Common myeloid progenitor, CD34-positive (primary cell): Measurements from ENCODE around the gene FAM135A.
"Not testable (repeated sequence)": the region's sequence is repeated elsewhere in the genome, so short reads cannot be mapped to it uniquely, and the experiment has no call there.

Experiments used
- CTCF ChIA-PET: fragments of 350-600 bp; sonication (Branson Sonifier 250); formaldehyde crosslinking; loops from one replicate; lab custom pipeline; 2021; ENCODE audit warnings: antibody characterized with exemption; lab: Charles Lee
- POLR2A ChIA-PET: fragments of 350-600 bp; sonication (Branson Sonifier 250); formaldehyde crosslinking; loops from one replicate; lab custom pipeline; 2021; ENCODE audit warnings: antibody characterized with exemption; lab: Charles Lee
- DNase-seq, 3 donors: peaks; one replicate each; pipeline versions ENCODE4 v3.0.0 to v3.0.0-alpha.2; 2013
- H3K27ac ChIP-seq, 2 experiments: 1 replicate in 1 of 2; 2 replicates in 1 of 2; pipeline ENCODE4 v1.7.0; 2013; ENCODE audit warnings: inconsistent platforms in 2 of 2, low read length in 2 of 2, mild to moderate bottlenecking in 2 of 2, low read depth in 1 of 2, moderate library complexity in 1 of 2; ENCODE audit not compliant: severe bottlenecking in 2 of 2, insufficient read depth in 1 of 2, poor library complexity in 1 of 2
- H3K27me3 ChIP-seq, 5 experiments: replicated peaks in 2 of 5; 1 replicate in 3 of 5; 2 replicates in 2 of 5; pipeline versions ENCODE4 v1.6.1 to v1.7.0; 2013; ENCODE audit warnings: low read length in 4 of 5, mild to moderate bottlenecking in 2 of 5, moderate library complexity in 2 of 5, inconsistent platforms in 1 of 5; ENCODE audit not compliant: insufficient read depth in 5 of 5, control insufficient read depth in 4 of 5
- H3K36me3 ChIP-seq, 4 experiments: 1 replicate in 2 of 4; 2 replicates in 2 of 4; pipeline versions ENCODE4 v1.6.1 to v1.7.0; 2013; ENCODE audit warnings: low read length in 3 of 4, control low read depth in 1 of 4, mild to moderate bottlenecking in 1 of 4; ENCODE audit not compliant: control insufficient read depth in 4 of 4, insufficient read depth in 4 of 4
- H3K4me1 ChIP-seq, 4 experiments: 1 replicate in 3 of 4; 2 replicates in 1 of 4; pipeline versions ENCODE4 v1.6.1 to v1.7.1; 2013; ENCODE audit warnings: low read length in 3 of 4, mild to moderate bottlenecking in 3 of 4, control low read depth in 1 of 4, inconsistent platforms in 1 of 4, moderate library complexity in 1 of 4; ENCODE audit not compliant: control insufficient read depth in 4 of 4, insufficient read depth in 4 of 4; ENCODE audit errors: control extremely low read depth in 1 of 4
- H3K4me3 ChIP-seq, 7 experiments: 1 replicate in 4 of 7; 2 replicates in 3 of 7; pipeline versions ENCODE4 v1.5.1 to v1.7.0; 2013; ENCODE audit warnings: mild to moderate bottlenecking in 7 of 7, low read length in 6 of 7, moderate library complexity in 6 of 7, inconsistent platforms in 2 of 7, low read depth in 2 of 7, control low read depth in 1 of 7; ENCODE audit not compliant: insufficient read depth in 4 of 7, control insufficient read depth in 1 of 7; ENCODE audit errors: extremely low read depth in 1 of 7
- H3K9me3 ChIP-seq, 5 experiments: 1 replicate in 4 of 5; 2 replicates in 1 of 5; pipeline versions ENCODE4 v1.6.1 to v1.7.1; 2013; ENCODE audit warnings: low read length in 4 of 5, mild to moderate bottlenecking in 2 of 5, inconsistent platforms in 1 of 5, low read depth in 1 of 5, moderate library complexity in 1 of 5; ENCODE audit not compliant: control insufficient read depth in 4 of 5, insufficient read depth in 2 of 5; ENCODE audit errors: control extremely low read depth in 1 of 5
- WGBS: methylation state at CpG from one replicate; pipeline ENCODE4 v1.1.5; 2013; ENCODE audit not compliant: insufficient coverage; 5-methylcytosine and 5-hydroxymethylcytosine counted together

Gene FAM135A

DNA sequence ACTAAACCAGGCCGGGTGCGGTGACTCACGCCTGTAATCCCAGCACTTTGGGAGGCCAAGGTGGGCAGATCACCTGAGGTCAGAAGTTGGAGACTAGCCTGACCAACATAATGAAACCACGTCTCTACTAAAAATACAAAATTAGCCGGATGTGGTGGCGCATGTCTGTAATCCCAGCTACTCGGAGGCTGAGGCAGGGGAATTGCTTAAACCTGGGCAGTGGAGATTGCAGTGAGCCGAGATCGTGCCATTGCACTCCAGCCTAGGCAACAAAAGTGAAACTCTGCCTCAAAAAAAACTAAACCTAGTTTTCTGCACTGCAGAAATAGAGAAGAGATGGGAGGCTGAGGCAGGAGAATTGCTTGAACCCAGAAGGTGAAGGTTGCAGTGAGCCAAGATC, 73.3 kb downstream of the FAM135A start:
- DNase-seq, CTCF ChIA-PET, H3K27me3 ChIP-seq, H3K4me1 ChIP-seq, H3K9me3 ChIP-seq, H3K4me3 ChIP-seq, H3K27ac ChIP-seq, POLR2A ChIA-PET: not testable (repeated sequence)
- WGBS, result 100% methylated on average over 9 of the region's 9 CpGs
- H3K36me3 ChIP-seq, result peaks cover 3 to 25% (median 7%) of the 10 kb centered on the region in 4 experiments

- POLR2A ChIA-PET, result no interaction called here
- DNase-seq, result no peak
- Histone ChIP-seq H3K4me3 (no peak overlapping the region), H3K27ac (no peak overlapping the region), H3K4me1 (no peaks in the 10 kb centered on the region), H3K27me3 (no peaks in the 10 kb centered on the region), H3K9me3 (no peaks in the 10 kb centered on the region), H3K36me3 (peaks cover 0 to 16% (median 3%) of the 10 kb centered on the region in 4 experiments)
- CTCF ChIA-PET, result no interaction called here
- 100% methylated on average over 3 of the region's 3 CpGs for WGBS
Measured at GRCh38 chr6:70489364-70489763, 76.1 kb downstream of the FAM135A start.

- H3K36me3 ChIP-seq, result peaks cover 0 to 5% (median under 1%) of the 10 kb centered on the region in 4 experiments
- no peak for DNase-seq
- ChIA-PET CTCF (no interaction called here), POLR2A (no interaction called here)
- H3K4me1 ChIP-seq, result no peaks in the 10 kb centered on the region
- H3K27me3 ChIP-seq, result no peaks in the 10 kb centered on the region
- no CpG with 5 or more reads among the region's 1 CpG for WGBS
- peaks cover 0 to 11% (median 4%) of the 10 kb centered on the region in 5 experiments for H3K9me3 ChIP-seq
- H3K4me3 ChIP-seq, result no peak overlapping the region
- H3K27ac ChIP-seq, result no peak overlapping the region
Measured at GRCh38 chr6:70494833-70495232, 81.5 kb downstream of the FAM135A start.

GRCh38 chr6:70495790-70496189, 82.5 kb downstream of the FAM135A start:
- H3K27me3 ChIP-seq, DNase-seq, H3K4me1 ChIP-seq, H3K27ac ChIP-seq, CTCF ChIA-PET, H3K4me3 ChIP-seq, POLR2A ChIA-PET: not testable (repeated sequence)
- H3K36me3 ChIP-seq, result peaks cover 0 to 11% (median under 1%) of the 10 kb centered on the region in 4 experiments
- WGBS, result 100% methylated on average over 1 of the region's 3 CpGs
- H3K9me3 ChIP-seq, result peaks cover 0 to 17% (median 4%) of the 10 kb centered on the region in 5 experiments

- no CpG with 5 or more reads among the region's 3 CpGs for WGBS
- Histone ChIP-seq H3K4me1 (no peaks in the 10 kb centered on the region), H3K4me3 (no peak overlapping the region), H3K27me3 (no peaks in the 10 kb centered on the region), H3K9me3 (peaks cover 6 to 41% (median 16%) of the 10 kb centered on the region in 5 experiments), H3K27ac (no peak overlapping the region), H3K36me3 (peaks cover 16 to 64% (median 23%) of the 10 kb centered on the region in 4 experiments)
- DNase-seq, result no peak
- ChIA-PET POLR2A (no interaction called here), CTCF (no interaction called here)
Measured at GRCh38 chr6:70502484-70502883, 89.2 kb downstream of the FAM135A start.

GRCh38 chr6:70503813-70504465, 90.6 kb downstream of the FAM135A start:
- Histone ChIP-seq H3K9me3 (peaks cover 6 to 39% (median 13%) of the 10 kb centered on the region in 5 experiments), H3K4me1 (no peaks in the 10 kb centered on the region), H3K27ac (no peak overlapping the region), H3K36me3 (peaks cover 21 to 64% (median 23%) of the 10 kb centered on the region in 4 experiments), H3K27me3 (no peaks in the 10 kb centered on the region), H3K4me3 (no peak overlapping the region)
- ChIA-PET POLR2A (no interaction called here), CTCF (interaction anchor here (1.6 kb wide), 1 partner anchor 10 kb away, joined by 3 read pairs; no protein-coding TSS in a partner anchor)
- WGBS, result no CpG with 5 or more reads among the region's 1 CpG
- DNase-seq, result no peak

GRCh38 chr6:70506321-70506720, 93.0 kb downstream of the FAM135A start:
- H3K27me3 ChIP-seq, result no peaks in the 10 kb centered on the region
- no peaks in the 10 kb centered on the region for H3K4me1 ChIP-seq
- no peak overlapping the region for H3K4me3 ChIP-seq
- no peak overlapping the region for H3K27ac ChIP-seq
- ChIA-PET POLR2A (no interaction called here), CTCF (no interaction called here)
- WGBS, result no CpG with 5 or more reads among the region's 2 CpGs
- peaks cover 21 to 48% (median 23%) of the 10 kb centered on the region in 4 experiments for H3K36me3 ChIP-seq
- no peak for DNase-seq
- peaks cover 6 to 22% (median 9%) of the 10 kb centered on the region in 5 experiments for H3K9me3 ChIP-seq
